GM19238 (cell line): ENCODE data around the gene WNK4.

Source experiments
- DNase-seq: peaks from one replicate; pipeline ENCODE4 v3.0.0; 2011; ENCODE audit warnings: low spot score; ENCODE audit not compliant: insufficient read length

WNK4 gene

DNA sequence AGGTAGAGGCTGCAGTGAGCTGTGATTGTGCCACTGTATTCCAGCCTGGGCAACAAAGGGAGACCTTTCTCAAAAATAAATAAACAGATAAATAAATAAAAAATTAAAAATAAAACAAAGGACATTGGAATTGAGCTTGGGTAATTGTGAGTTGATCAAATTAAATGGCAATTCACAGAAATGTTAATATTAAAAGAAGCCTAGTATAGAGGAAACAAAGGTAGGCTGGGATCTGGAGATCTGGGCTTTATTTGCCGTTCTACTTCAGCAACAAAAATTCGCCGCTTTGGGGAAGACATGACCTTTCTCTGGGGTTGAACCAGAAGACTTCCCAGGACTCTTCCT lies 7.5 kb upstream of the WNK4 start:
- no peak for DNase-seq

DNA sequence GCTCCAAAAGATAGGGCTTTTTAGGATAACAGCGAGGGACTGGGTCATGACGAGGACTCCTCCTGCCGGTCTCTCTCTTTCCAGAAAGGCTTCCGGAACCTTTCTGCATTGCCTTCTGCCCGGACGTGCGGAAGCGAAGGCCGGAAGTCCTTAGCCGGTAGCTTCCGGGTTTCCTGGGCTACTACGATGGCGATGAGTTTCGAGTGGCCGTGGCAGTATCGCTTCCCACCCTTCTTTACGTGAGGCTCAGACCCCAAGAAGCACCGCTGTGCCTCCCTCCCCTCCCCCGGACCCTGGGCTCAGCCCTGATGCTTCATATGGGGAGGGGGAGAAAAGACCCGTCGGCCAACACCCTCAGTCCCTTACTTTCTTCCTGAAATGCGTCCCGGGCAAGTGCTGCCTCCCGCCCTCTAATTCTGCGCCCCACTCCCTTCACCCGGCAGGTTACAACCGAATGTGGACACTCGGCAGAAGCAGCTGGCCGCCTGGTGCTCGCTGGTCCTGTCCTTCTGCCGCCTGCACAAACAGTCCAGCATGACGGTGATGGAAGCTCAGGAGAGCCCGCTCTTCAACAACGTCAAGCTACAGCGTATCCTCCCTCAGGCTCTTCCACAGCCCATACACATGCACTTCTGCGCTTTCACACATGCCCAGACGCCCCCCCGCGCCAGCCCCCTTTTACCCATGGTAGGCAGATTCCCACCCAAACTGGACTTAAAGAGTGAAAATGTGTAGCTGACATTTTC lies 6.9 kb upstream of the WNK4 start, which contains the start of gene VPS25:
Gene VPS25, plus strand, starts transcription at position 160 of the 746 bp plus-strand sequence. Its CDS starts 27 bp downstream, at position 187.
- peak; percentile 91 for DNase-seq

DNA sequence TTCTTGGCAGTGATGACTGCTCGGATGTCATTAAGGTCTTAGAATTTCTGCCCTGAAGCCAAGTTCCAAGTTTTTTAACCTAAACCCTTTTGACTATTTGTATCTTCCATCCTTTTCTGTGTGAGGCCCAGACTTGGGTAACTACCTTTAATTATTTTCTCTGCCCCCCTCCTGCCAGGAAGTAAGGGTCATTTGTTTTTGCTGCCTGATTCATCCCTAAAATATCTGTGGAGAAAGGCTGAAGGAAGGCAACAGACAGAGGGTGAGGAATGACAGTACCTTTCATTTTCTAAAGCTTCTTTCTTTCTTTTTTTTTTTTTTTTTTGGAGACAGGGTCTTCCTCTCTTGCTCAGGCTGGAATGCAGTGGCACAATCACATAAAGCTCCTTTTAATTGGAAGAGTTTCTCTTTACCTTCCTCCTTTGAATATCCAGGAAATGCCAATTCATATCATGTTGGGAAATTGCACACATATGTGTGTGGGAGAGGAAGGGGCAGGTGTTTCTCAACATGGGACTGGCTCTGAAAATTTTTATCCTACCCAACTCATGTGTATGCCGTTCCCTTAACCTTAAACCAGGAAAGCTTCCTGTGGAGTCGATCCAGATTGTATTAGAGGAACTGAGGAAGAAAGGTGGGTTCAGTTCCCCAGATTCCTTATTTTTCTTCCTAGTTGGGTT lies 6.2 kb upstream of the WNK4 start:
- DNase-seq: no peak

DNA sequence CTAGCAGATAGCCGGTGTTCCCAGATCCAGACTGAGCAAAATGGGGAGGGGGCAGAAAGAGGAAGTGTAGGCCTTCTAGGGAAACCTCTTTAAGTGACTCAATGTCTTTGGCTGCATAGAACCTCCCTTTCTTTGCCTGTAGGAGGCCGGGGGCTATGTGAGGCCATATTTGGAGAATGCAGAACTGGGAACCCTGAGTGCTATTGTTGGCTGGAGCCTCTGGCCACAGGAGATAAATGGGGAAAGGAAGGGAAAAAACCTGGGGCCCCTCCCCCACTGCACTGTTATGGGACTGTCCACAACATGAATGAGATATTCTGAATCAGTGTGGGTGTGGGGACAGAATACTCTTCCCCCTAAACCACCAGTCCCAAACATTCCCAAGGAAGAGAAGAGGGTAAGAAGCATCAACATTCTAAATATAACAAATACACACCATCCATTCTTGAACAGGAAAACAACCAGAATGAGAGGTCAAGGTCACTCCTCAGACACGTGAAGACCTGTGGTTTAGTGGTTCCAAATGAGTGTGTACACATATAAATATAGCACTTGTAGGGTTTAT lies 4.8 kb upstream of the WNK4 start:
- no peak for DNase-seq

DNA sequence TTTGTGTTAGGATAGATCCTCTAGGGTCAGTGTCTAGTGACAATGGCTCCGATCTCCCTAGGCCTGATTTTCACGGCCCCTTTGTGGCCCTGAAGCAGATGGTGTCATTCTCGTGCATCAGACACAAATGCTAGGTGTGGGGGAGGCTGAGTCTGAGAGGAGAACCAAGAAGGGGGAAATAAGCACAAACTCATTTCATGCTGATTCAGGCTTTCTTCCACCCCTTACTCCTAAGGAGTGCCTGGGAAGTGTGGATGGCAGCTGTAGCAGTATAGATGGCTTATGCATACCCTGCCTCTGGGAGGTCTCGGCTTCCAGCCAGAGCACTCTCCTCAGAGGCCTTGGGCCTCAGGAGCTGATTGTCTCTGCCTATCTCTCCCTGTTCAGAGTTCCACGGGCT lies 1.8 kb upstream of the WNK4 start:
- DNase-seq: no peak

DNA sequence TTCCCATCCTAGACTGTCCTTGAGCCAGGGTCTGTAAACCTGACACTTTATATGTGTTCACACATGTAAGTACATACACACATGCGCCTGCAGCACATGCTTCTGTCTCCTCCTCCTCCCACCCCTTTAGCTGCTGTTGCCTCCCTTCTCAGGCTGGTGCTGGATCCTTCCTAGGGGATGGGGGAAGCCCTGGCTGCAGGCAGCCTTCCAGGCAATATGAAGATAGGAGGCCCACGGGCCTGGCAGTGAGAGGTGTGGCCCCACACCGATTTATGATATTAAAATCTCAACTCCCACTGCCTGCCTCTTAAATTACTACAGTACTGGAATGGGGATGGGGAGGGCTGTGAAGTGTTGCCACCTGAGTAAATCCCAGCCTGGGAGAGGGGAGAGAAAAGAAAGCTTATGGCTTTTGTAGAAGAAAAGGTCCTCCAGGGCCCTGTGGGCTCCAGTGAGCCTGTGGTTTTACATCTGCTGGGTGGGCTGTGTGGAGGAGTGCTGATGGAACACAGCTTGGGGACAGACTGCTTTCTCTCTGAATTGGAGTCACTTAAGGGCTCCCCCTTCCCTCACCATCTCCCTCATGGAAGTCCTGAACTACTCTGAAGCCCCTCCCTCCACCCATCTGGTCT lies 990 bp upstream of the WNK4 start:
- DNase-seq: no peak

DNA sequence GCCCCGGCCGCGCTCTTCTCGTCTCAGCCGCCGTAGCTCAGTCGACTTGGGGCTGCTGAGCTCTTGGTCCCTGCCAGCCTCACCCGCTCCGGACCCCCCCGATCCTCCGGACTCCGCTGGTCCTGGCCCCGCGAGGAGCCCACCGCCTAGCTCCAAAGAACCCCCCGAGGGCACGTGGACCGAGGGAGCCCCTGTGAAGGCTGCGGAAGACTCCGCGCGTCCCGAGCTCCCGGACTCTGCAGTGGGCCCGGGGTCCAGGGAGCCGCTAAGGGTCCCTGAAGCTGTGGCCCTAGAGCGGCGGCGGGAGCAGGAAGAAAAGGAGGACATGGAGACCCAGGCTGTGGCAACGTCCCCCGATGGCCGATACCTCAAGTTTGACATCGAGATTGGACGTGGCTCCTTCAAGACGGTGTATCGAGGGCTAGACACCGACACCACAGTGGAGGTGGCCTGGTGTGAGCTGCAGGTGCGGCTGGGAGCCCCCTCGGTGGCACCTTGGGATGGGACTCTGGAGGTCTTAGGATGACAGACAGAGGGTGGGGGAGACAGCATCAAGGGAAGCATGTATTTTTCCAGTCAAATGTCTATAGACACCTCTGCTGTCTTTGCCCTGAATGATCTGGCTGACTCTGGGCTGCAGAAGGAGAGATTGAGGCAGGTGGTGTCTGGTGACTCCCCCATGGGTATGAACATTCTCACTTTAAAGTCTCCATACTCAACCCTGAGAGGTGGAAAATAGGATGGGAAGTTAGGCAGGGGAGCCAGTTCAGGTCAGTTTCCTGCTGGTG lies 635 bp downstream of the WNK4 start:
- no peak for DNase-seq

DNA sequence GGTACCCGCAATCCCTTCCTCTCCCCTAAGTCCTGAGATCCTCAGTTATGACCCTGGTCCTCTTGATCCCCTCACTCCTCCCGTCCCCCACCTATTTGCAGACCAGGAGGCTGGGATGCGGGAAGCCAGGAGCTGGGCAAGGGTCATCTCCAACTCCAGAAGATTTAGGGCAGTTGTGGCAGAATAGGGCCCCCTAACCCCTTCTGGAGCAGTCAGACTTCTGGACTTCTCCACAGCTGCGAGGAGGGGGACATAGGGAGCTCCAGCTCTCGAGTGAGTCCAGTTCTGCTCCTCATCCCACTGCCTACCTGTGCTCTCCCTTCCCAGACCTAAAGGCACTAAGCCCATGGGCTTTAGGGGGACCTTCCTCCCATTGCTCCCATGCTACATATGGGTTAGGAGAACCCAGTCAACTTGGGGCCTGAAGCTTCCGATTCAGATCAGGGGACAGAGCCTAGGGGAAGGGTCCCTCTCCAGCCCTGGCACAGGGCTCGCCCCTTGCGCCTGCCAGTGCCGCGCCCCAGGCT lies 1.3 kb downstream of the WNK4 start:
- no peak for DNase-seq

DNA sequence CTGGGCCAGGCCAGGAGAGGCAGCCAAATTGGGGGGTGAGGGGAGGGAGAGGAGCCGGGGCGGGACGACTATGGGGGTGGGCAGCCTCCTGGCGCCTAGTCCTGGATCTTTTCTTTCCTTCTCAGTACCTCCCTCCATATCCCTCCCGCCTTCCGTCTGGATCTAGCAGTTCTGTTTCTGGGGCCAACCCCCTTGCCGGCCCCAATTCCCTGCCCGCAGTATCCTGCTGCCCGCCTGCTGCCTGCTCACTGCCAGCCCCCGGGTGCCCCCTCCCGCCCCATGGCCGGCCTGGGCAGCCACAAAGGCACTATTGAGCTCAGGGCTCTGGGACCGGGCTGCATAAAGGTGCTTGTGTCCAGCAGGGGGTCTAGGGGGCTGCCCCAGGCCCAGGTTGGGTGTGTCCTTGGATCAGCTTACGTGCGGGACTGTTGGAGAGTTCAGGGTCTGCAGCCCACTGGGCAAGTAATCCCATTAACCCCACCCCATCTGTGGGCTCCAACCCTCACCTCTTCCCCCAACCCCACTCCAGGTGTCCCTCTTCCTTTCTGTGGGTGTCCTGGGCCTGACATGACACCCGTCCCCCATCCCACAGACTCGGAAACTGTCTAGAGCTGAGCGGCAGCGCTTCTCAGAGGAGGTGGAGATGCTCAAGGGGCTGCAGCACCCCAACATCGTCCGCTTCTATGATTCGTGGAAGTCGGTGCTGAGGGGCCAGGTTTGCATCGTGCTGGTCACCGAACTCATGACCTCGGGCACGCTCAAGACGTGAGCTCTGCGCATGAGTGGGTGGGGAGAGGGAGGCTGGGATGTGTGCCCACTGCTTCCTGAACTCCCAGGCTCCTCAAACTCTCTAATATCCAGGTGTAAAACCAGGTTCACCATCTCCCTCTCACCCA lies 2.0 kb downstream of the WNK4 start:
- no peak for DNase-seq

DNA sequence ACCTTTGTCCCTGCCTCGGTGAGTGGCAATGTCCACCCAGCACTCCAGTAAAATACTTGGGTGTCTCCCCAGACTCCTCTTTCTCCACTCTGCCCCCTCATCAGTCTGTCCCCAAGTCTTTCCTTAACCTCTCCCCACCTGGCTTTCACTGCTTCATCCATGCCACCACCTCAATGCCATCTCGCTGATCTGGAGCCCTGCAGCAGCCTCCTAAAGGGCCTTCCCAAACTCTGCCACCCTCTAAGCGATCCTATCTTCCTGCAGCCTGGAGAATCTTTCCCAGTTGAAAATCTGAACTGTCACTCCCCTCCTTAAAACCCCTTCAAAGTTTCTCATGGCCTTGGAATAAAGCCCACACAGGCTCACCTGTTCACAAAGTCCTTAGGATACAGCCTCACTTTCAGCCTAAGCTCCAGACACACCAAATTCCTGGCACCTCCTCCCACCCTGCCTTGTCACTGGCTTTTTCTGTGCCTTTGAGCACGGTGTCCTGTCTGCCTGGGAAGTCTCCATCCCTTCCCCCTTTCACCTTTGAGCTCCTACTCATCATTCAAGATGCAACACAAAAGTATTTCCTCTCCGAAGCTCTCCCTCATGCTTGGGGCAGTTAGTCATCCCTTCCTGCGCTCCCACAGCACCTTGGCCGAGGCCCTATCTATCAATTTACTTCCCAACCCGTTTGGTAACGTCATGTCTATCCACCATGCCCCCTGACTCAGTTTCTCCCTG lies 2.8 kb downstream of the WNK4 start:
- DNase-seq: no peak

DNA sequence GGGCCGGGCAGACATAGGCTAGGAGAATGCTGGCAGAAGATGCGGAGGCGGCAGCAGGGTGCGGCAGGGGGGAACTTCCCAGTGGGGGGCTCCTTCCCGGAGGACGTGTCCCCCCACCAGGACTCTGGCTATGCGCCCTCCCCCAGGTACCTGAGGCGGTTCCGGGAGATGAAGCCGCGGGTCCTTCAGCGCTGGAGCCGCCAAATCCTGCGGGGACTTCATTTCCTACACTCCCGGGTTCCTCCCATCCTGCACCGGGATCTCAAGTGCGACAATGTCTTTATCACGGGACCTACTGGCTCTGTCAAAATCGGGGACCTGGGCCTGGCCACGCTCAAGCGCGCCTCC lies 3.4 kb downstream of the WNK4 start:
- DNase-seq: no peak

DNA sequence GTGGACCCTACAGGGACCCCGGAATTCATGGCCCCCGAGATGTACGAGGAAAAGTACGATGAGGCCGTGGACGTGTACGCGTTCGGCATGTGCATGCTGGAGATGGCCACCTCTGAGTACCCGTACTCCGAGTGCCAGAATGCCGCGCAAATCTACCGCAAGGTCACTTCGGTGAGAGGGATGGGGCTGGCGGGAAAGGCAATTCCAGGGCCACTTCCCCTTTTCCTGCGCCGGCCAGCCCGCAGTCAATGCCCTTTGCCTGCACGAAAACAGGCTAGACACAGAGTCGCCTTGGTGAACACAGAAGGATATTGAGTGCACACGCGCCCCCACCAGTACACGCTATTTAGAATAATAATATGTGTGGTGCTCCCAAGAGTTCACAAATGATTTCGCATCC lies 4.0 kb downstream of the WNK4 start:
- DNase-seq: no peak

DNA sequence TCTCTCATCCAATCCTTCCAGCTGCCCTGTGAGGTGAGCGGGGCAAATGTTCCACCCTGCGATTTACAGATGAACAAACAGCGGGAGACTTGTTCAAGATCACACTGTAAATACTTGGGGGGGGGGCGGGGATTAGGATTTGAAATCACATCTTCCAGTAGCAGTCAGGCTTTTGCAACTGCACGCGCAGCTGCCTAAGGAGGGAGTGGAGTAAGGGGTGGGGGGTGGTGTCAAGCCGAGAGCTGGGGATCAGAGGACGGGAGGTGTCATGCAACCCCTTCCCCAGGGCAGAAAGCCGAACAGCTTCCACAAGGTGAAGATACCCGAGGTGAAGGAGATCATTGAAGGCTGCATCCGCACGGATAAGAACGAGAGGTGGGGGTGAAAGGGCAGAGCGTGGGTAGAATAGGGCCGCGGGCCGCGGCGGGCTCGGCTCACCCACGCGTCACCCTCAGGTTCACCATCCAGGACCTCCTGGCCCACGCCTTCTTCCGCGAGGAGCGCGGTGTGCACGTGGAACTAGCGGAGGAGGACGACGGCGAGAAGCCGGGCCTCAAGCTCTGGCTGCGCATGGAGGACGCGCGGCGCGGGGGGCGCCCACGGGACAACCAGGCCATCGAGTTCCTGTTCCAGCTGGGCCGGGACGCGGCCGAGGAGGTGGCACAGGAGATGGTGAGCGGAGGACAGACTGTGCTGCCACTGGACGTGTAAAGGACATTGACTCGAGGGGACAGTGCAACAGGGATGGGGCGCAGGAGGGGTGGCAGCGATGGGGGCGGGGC lies 4.6 kb downstream of the WNK4 start:
- no peak for DNase-seq

DNA sequence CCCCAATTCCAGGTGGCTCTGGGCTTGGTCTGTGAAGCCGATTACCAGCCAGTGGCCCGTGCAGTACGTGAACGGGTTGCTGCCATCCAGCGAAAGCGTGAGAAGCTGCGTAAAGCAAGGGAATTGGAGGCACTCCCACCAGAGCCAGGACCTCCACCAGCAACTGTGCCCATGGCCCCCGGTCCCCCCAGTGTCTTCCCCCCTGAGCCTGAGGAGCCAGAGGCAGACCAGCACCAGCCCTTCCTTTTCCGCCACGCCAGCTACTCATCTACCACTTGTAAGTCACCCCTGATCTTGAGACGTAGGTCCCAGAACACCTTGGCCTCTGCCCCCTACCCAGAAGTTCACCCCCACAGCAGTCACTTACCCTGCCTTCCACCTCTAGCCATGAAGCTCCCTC lies 6.9 kb downstream of the WNK4 start:
- no peak for DNase-seq

DNA sequence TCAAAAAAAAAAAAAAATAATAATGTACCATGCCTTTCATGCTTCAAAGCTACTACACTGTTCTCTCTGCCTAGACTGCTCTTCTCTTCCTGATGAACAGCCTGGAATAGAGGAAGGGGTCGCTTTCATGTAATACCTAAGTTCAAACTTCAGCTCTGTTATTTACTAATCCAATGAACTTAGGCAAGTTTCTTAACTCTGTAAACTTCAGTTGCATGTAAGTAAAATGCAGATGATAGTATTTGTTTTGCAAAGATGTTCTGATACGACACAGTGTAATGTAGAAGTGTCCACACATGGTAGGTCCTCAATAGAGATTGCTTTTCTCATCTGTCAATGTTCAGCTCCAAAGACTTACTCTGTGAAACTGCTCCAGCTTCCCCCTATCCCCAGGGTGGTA lies 11.5 kb downstream of the WNK4 start:
- no peak for DNase-seq

DNA sequence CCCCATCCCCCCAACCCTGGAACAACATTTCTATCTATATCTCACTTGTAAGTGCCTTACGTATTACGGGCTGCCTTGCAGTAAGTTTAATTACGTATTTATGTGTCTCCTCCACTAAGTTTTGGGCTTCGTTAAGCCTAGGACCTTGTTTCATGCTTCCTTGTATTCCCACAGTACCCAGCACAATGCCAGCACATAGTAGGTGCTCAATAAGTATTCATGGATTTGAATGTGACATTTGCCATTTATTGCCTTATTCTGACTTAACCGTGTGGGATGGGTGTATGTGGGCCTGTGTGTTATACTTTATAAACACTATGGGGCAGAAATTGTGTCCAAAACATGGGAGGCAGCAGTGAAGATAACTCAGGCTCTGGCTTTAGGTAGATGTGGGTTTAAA lies 12.1 kb downstream of the WNK4 start:
- no peak for DNase-seq

DNA sequence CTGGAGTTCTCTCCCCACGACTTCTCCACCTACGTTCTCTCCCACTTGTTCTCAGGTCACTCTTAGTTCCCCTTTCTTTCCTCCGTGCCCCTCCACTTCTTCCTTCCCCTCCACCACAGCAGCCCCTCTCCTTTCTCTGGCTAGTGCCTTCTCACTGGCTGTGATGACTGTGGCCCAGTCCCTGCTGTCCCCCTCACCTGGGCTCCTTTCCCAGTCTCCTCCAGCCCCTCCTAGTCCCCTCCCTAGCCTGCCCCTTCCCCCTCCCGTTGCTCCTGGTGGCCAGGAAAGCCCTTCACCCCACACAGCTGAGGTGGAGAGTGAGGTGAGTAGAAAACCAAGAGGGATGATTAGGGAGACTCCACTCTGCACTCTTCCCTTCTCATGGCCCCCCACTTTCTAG lies 14.7 kb downstream of the WNK4 start:
- DNase-seq: no peak

DNA sequence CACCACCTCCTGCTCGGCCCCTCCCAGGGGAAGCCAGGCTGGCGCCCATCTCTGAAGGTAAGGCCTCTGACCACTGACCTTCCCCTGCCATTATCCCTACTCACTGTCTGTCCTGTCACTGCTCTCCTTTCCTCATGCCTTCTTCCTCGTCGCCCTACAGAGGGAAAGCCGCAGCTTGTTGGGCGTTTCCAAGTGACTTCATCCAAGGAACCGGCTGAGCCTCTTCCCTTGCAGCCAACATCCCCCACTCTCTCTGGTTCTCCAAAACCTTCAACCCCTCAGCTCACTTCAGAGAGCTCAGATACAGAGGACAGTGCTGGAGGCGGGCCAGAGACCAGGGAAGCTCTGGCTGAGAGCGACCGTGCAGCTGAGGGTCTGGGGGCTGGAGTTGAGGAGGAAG lies 15.1 kb downstream of the WNK4 start:
- DNase-seq: no peak
